BJ (cell line): ENCODE data around the gene COMMD7. TPM values are rescaled to one million over a fixed set of nuclear protein-coding genes. Genes with fewer than 3 reads are reported as not detected.
A peak's percentile ranks its signal among the peaks of the same experiment; 100 is the strongest.
"Not testable (repeated sequence)": the region's sequence is repeated elsewhere in the genome, so short reads cannot be mapped to it uniquely, and the experiment has no call there.

ENCODE experiments used
- CTCF ChIA-PET: fragments of 350-600 bp; formaldehyde crosslinking; extraction: SDS; loops from one replicate; lab custom pipeline; 2021; ENCODE audit warnings: antibody characterized with exemption, inconsistent platforms; lab: Yijun Ruan, JAX
- POLR2A ChIA-PET: fragments of 300-600 bp; sonication (Branson Sonifier 250); formaldehyde crosslinking; extraction: SDS; loops from one replicate; lab custom pipeline; 2021; ENCODE audit warnings: antibody characterized with exemption; lab: Charles Lee
- DNase-seq: peaks from one replicate; pipeline ENCODE4 v3.0.0-alpha.2; 2011; ENCODE audit warnings: low read depth
- H3K27me3 ChIP-seq: 2 replicates; pipeline ENCODE4 v1.6.0; 2011; ENCODE audit warnings: low read length; ENCODE audit not compliant: control insufficient read depth, insufficient read depth
- H3K36me3 ChIP-seq: 2 replicates; pipeline ENCODE4 v1.5.1; 2011; ENCODE audit warnings: low read length; ENCODE audit not compliant: control insufficient read depth, insufficient read depth
- H3K4me3 ChIP-seq: 2 replicates; pipeline ENCODE4 v1.5.1; 2011; ENCODE audit warnings: low read depth, mild to moderate bottlenecking, control low read depth, low read length
- CTCF ChIP-seq: IDR thresholded peaks from 2 replicates; pipeline ENCODE4 v1.5.1; 2011; ENCODE audit warnings: low read depth, mild to moderate bottlenecking, control low read depth, inconsistent platforms, low read length, moderate library complexity; ENCODE audit not compliant: insufficient read depth
- polyA plus RNA-seq: library from polyadenylated mRNA; depleted of rRNA; stranded (reverse); fragments of >200 nt; gene quantifications from 2 replicates; pipeline ENCODE4 v1.2.3, GENCODE V29; 2011

COMMD7 gene
- polyA plus RNA-seq, 1 experiment = 73.6 TPM

DNA sequence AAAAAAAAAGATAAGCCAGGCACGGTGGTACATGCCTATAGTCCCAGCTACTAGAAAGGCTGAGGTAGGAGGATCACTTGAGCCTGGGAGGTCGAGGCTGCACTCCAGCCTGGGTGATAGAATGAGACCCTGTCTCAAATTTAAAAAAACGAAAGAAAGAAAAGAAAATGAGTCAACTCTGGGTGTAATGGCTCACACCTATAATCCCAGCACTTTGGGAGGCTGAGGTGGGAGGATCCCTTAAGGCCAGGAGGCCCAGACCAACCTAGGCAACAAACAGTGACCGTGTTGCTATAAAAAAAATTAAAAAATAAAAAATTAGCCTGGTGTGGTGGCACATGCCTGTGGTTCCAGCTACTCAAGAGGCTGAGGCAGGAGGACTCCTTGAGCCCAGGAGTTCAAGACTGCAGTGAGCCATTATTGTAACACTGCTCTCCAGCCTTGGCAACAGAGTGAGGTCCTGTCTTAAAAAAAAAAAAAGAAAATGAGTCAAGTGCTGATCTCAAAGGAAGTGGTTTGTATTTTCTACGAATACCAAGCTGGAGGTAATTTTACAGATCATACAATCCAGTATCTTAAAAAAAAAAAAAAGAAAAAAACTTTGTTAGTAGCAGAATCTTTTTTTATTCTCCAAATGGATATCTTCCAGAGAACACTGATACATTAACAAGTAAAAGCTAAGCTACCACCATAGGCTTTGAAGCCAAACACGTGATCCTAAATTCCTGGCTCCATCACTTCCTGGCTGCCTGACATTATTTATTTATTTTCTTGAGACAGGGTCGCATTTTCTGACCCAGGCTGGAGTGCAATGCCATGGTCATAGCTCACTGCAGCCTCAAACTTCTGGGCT lies 5.7 kb downstream of the COMMD7 start:
- H3K27me3 ChIP-seq = no peaks in the 10 kb centered on the region
- peaks cover 1% of the 10 kb centered on the region; the same call in 1 of the 2 replicates for H3K36me3 ChIP-seq
- TF ChIP-seq CTCF = no peak
- H3K4me3 ChIP-seq = no peak overlapping the region
- ChIA-PET POLR2A (interaction anchor here (0.6 kb wide), 2 partner anchors 10 to 77 kb away, joined by 3 to 5 read pairs; no protein-coding TSS in a partner anchor), CTCF (interaction anchor here (1.2 to 3.6 kb wide), 4 partner anchors 10 to 53 kb away, joined by 3 to 9 read pairs (median 4); no protein-coding TSS in a partner anchor)
- DNase-seq = peak; percentile 60

GRCh38 chr20:32731882-32732266 lies 11.4 kb downstream of the COMMD7 start:
- H3K36me3 ChIP-seq = peaks cover 2% of the 10 kb centered on the region
- ChIA-PET POLR2A (no interaction called here), CTCF (no interaction called here)
- no peak for TF ChIP-seq CTCF
- no peak for DNase-seq
- H3K4me3 ChIP-seq = no peak overlapping the region
- H3K27me3 ChIP-seq = no peaks in the 10 kb centered on the region

GRCh38 chr20:32729334-32729733 lies 13.9 kb downstream of the COMMD7 start:
- H3K36me3 ChIP-seq, POLR2A ChIA-PET, H3K27me3 ChIP-seq, H3K4me3 ChIP-seq, DNase-seq: not testable (repeated sequence)
- CTCF ChIA-PET = interaction anchor here (1.2 kb wide), 1 partner anchor 10 kb away, joined by 3 read pairs; no protein-coding TSS in a partner anchor

- H3K4me3 ChIP-seq, H3K36me3 ChIP-seq, DNase-seq, H3K27me3 ChIP-seq, POLR2A ChIA-PET: not testable (repeated sequence)
- CTCF ChIA-PET = interaction anchor here (1.4 kb wide), 1 partner anchor 9 kb away, joined by 5 read pairs; no protein-coding TSS in a partner anchor
Measured at GRCh38 chr20:32728435-32728834, 14.8 kb downstream of the COMMD7 start.

DNA sequence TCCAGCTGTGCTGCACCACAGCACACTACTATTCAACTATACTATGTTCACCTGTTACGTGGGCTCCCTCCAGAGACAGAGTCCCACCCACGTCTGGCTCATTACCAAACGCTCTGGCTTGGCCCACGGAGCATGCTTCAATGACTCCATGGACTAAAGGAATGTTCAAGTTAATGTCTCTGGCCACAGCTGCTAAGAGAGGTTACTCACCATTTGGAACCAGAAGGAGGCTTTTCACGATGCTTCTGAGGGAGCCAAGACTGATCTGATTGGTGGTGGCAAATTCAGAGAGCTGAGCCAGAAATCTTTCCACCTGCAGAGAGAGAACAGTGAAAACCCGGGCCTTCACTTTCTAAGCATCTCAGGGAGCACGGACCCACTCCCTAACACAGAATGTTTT lies 15.6 kb downstream of the COMMD7 start:
- no peak for DNase-seq
- ChIA-PET POLR2A (interaction anchor here (0.6 kb wide), 1 partner anchor 10 kb away, joined by 5 read pairs; no protein-coding TSS in a partner anchor), CTCF (interaction anchor here (0.9 to 1.4 kb wide), 3 partner anchors 10 to 75 kb away, joined by 3 to 5 read pairs (median 4); no protein-coding TSS in a partner anchor)
- Histone ChIP-seq H3K36me3 (peaks cover 3% of the 10 kb centered on the region), H3K27me3 (no peaks in the 10 kb centered on the region), H3K4me3 (no peak overlapping the region)
- TF ChIP-seq CTCF = no peak

GRCh38 chr20:32718749-32719348 lies 24.4 kb downstream of the COMMD7 start:
- no peak for DNase-seq
- Histone ChIP-seq H3K27me3 (no peaks in the 10 kb centered on the region), H3K36me3 (peaks cover 1% of the 10 kb centered on the region; the same call in 1 of the 2 replicates), H3K4me3 (no peak overlapping the region)
- no peak for TF ChIP-seq CTCF
- ChIA-PET POLR2A (interaction anchor here (0.6 kb wide), 1 partner anchor 9 kb away, joined by 5 read pairs; no protein-coding TSS in a partner anchor), CTCF (no interaction called here)
